Ovary (tissue), 3 donors: Measurements from ENCODE around the gene SGPL1.

Source experiments
- EP300 ChIP-seq: sonication (generic); formaldehyde crosslinking; IDR thresholded peaks from one replicate; pipeline ENCODE4 v1.6.1; 2017; ENCODE audit warnings: antibody characterized with exemption
- POLR2A ChIP-seq: fragments of 450-650 bp; IDR thresholded peaks from one replicate; pipeline ENCODE4 v1.6.1; 2017; ENCODE audit warnings: antibody characterized with exemption, mild to moderate bottlenecking, moderate library complexity
- TF ChIP-seq, protein P1 (sequence below), 3 donors: fragments of 450-650 bp in 2 of 3; fragments of 200-600 bp in 1 of 3; IDR thresholded peaks; one replicate each; pipeline versions ENCODE4 v1.5.1 to v1.8.0; 2016 to 2022; ENCODE audit warnings: antibody characterized with exemption in 3 of 3, mild to moderate bottlenecking in 1 of 3
- donor health status: DM: no; HTN: no; CAD: no.

DNA sequence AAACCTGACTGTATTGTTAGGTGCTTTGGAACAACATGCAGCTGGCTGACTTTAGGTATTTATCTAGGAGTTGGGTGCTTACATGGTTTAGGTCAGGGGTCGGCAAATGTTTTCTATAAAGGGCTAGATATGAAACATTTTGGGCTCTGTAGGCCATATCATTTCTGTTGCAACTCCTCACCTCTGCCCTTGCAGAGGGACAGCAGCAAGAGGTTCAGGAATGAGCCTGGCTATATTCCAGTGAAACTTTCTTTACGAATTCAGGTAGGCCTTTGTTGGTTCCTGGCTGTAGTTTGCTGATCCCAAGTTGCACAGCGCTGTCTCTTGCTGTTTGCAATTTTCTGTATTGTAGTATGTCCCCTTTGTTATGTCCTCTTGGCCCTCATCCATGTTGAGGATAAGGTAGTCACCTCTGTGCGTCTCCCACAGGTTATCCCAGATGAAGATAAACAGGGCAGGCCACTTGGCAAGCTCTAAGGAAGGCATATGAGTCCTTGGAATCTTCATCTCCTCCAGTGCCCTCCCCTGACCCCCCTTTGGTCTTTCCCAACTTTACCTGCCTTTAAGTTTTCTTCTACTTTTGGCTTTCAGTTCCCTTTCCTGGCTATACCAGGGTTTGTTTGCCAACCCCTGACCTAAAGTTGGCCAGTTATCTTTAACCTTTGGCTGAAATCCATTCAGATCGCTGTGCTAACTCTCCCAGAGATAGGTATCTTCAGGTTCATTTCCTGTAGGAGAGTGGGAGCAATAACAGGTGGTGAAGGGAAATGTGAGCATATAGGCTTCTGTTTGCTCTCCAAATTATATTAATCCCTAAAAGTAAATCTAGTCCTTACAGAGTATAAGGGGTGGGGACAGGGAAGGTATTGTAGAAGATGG lies 36.1 kb downstream of the SGPL1 start:
- TF ChIP-seq EP300 (no peak), POLR2A (no peak)
- TF ChIP-seq, protein P1, sequence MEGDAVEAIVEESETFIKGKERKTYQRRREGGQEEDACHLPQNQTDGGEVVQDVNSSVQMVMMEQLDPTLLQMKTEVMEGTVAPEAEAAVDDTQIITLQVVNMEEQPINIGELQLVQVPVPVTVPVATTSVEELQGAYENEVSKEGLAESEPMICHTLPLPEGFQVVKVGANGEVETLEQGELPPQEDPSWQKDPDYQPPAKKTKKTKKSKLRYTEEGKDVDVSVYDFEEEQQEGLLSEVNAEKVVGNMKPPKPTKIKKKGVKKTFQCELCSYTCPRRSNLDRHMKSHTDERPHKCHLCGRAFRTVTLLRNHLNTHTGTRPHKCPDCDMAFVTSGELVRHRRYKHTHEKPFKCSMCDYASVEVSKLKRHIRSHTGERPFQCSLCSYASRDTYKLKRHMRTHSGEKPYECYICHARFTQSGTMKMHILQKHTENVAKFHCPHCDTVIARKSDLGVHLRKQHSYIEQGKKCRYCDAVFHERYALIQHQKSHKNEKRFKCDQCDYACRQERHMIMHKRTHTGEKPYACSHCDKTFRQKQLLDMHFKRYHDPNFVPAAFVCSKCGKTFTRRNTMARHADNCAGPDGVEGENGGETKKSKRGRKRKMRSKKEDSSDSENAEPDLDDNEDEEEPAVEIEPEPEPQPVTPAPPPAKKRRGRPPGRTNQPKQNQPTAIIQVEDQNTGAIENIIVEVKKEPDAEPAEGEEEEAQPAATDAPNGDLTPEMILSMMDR (IDR thresholded peaks at IDR 0.05): no peak
